ENCODE data around the gene TMCO6. TPM values are rescaled to one million over a fixed set of nuclear protein-coding genes. Genes with fewer than 3 reads are reported as not detected.

The TMCO6 gene
- polyA plus RNA-seq, 3 donors: 9.8 to 45.5 (median 12.6) TPM

DNA sequence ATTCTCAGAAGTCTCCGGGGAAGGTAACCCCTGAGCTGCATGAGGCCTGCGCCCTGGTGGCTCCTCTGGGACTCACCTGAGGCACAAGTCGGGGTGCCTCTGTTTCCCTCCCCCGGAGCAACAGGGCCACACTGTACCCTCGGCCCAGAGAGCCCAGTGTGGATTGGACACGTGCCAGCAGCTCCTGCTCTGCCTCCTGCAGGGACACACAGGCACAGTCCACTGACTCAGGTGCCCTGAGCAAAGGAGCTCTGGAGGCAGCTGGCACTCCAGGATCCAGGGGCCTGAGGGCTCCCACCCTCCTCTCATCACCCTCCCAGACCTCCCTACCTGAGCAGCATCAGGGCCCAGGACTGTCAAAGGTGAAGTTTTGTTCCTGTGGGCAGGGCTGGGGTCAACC lies 45.1 kb upstream of the TMCO6 start:
- DNase-seq: no peak
- Histone ChIP-seq H3K4me1 (ENCODE audit: control insufficient read depth in 1 of 2, insufficient read depth in 2 of 2, low read length in 2 of 2) (peaks cover 86 to 92% of the 10 kb centered on the region in 2 donors), H3K79me2 (ENCODE audit: insufficient read depth, low read length) (peaks cover 47% of the 10 kb centered on the region), H3K27me3 (ENCODE audit: control insufficient read depth in 2 of 2, insufficient read depth in 2 of 2, low read length in 2 of 2) (no peaks in the 10 kb centered on the region), H3K4me2 (replicated peaks; ENCODE audit: extremely low read depth, low read length, poor library complexity, severe bottlenecking) (peak overlapping the region; percentile 53), H3K27ac (ENCODE audit: low read depth in 1 of 2, low read length in 2 of 2) (peak overlapping the region; percentile 96 to 97), H3K4me3 (replicated peaks in 1 of 3; ENCODE audit: low read depth in 2 of 3, low read length in 3 of 3) (peak overlapping the region in 1 of 3 experiments; percentile 41), H4K20me1 (ENCODE audit: insufficient read depth, low read length) (no peaks in the 10 kb centered on the region), H3K9ac (ENCODE audit: insufficient read depth, low read length, poor library complexity, severe bottlenecking) (no peak overlapping the region), H2AFZ (ENCODE audit: insufficient read depth, low read depth, low read length, poor library complexity, severe bottlenecking) (no peak overlapping the region), H3K9me3 (replicated peaks in 1 of 2; ENCODE audit: control insufficient read depth in 1 of 2, insufficient read depth in 1 of 2, low read length in 2 of 2) (no peaks in the 10 kb centered on the region), H3K36me3 (replicated peaks in 1 of 2; ENCODE audit: control insufficient read depth in 1 of 2, insufficient read depth in 2 of 2, low read length in 2 of 2) (no peaks in the 10 kb centered on the region)
- H3K36me3 Mint-ChIP-seq: peaks cover 0 to 12% of the 10 kb centered on the region in 2 donors
- TF ChIP-seq, protein P1, sequence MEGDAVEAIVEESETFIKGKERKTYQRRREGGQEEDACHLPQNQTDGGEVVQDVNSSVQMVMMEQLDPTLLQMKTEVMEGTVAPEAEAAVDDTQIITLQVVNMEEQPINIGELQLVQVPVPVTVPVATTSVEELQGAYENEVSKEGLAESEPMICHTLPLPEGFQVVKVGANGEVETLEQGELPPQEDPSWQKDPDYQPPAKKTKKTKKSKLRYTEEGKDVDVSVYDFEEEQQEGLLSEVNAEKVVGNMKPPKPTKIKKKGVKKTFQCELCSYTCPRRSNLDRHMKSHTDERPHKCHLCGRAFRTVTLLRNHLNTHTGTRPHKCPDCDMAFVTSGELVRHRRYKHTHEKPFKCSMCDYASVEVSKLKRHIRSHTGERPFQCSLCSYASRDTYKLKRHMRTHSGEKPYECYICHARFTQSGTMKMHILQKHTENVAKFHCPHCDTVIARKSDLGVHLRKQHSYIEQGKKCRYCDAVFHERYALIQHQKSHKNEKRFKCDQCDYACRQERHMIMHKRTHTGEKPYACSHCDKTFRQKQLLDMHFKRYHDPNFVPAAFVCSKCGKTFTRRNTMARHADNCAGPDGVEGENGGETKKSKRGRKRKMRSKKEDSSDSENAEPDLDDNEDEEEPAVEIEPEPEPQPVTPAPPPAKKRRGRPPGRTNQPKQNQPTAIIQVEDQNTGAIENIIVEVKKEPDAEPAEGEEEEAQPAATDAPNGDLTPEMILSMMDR (IDR thresholded peaks at IDR 0.05): no peak
- peaks cover 84% of the 10 kb centered on the region for H3K4me1 Mint-ChIP-seq
- peak overlapping the region; percentile 93 to 99 (median 97) for H3K27ac Mint-ChIP-seq
- 91% methylated on average over 6 of the region's 6 CpGs for WGBS (ENCODE audit: insufficient coverage)
- intact Hi-C loops (cut with micrococcal nuclease): loop anchor here in 1 of 2 donors (2.0 kb wide), 1 partner anchor 15 kb away; no protein-coding TSS in a partner anchor
- H3K9me3 Mint-ChIP-seq: no peaks in the 10 kb centered on the region
- no peak overlapping the region for H3K4me3 Mint-ChIP-seq
- peaks cover 0 to 2% (median 0%) of the 10 kb centered on the region in 3 donors for H3K27me3 Mint-ChIP-seq (ENCODE audit: low read depth in 3 of 3)

DNA sequence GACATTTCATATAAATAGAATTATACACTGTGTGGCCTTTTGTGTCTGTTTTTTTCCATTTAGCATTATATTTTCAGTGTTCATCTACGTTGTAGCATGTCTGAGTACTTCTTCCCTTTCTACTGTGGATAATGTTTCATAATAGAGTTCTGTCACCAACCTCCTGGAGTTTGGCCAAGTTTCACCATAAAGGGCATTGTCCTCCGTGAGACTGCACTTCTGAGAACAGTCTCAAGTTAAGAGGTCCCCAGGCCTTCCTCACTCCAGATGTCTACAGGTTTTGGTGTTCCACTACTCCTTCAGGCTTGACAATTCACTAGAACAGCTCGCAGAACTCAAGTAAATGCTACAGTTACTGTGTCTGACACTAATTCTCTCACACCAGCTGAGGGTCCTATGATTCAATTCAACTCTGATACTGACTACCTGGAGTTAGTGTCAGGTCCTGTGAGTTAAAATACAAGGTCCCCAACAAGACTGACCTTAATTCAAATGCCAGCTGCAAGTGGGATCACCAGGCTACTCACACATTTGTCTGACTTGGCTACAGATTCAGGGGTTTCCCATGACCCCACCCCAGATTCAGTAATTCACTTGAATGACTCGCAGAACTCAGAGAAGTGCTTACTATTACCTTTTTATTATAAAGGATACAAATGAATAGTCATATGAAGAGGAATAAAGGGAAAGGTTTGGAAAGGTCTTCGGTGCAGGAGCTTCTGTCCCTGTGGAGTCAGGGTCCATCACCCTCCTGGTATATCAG lies 43.5 kb upstream of the TMCO6 start:
- Histone ChIP-seq H3K4me3 (replicated peaks in 1 of 3; ENCODE audit: low read depth in 2 of 3, low read length in 3 of 3) (peak overlapping the region in 1 of 3 experiments; percentile 52), H3K27ac (ENCODE audit: low read depth in 1 of 2, low read length in 2 of 2) (peak overlapping the region; percentile 96 to 97), H3K79me2 (ENCODE audit: insufficient read depth, low read length) (peaks cover 33% of the 10 kb centered on the region), H3K9ac (ENCODE audit: insufficient read depth, low read length, poor library complexity, severe bottlenecking) (peak overlapping the region; percentile 69), H3K4me1 (ENCODE audit: control insufficient read depth in 1 of 2, insufficient read depth in 2 of 2, low read length in 2 of 2) (peaks cover 74 to 89% of the 10 kb centered on the region in 2 donors), H4K20me1 (ENCODE audit: insufficient read depth, low read length) (no peaks in the 10 kb centered on the region), H3K9me3 (replicated peaks in 1 of 2; ENCODE audit: control insufficient read depth in 1 of 2, insufficient read depth in 1 of 2, low read length in 2 of 2) (no peaks in the 10 kb centered on the region), H3K27me3 (ENCODE audit: control insufficient read depth in 2 of 2, insufficient read depth in 2 of 2, low read length in 2 of 2) (no peaks in the 10 kb centered on the region), H3K36me3 (replicated peaks in 1 of 2; ENCODE audit: control insufficient read depth in 1 of 2, insufficient read depth in 2 of 2, low read length in 2 of 2) (no peaks in the 10 kb centered on the region), H2AFZ (ENCODE audit: insufficient read depth, low read depth, low read length, poor library complexity, severe bottlenecking) (no peak overlapping the region), H3K4me2 (replicated peaks; ENCODE audit: extremely low read depth, low read length, poor library complexity, severe bottlenecking) (peak overlapping the region; percentile 53)
- intact Hi-C loops (cut with micrococcal nuclease): loop anchor here (2.0 to 5.0 kb wide), 2 partner anchors 13 to 37 kb away; partner anchors contain the start of gene CD14 (in 2 of the 2)
- peaks cover 72% of the 10 kb centered on the region for H3K4me1 Mint-ChIP-seq
- H3K27me3 Mint-ChIP-seq (ENCODE audit: low read depth in 3 of 3): no peaks in the 10 kb centered on the region
- peak; percentile 92 to 97 (median 95) for DNase-seq
- peaks cover 0 to 10% of the 10 kb centered on the region in 2 donors for H3K36me3 Mint-ChIP-seq
- 40% methylated on average over 1 of the region's 5 CpGs for WGBS (ENCODE audit: insufficient coverage)
- TF ChIP-seq, protein P1 (IDR thresholded peaks at IDR 0.05): no peak
- H3K4me3 Mint-ChIP-seq: peak overlapping the region; percentile 49 to 72
- peak overlapping the region; percentile 95 to 99 (median 97) for H3K27ac Mint-ChIP-seq
- H3K9me3 Mint-ChIP-seq: no peaks in the 10 kb centered on the region

Data from CD14-positive monocyte (primary cell).